Measurements from ENCODE around the gene AKT1S1.

Gene AKT1S1

DNA sequence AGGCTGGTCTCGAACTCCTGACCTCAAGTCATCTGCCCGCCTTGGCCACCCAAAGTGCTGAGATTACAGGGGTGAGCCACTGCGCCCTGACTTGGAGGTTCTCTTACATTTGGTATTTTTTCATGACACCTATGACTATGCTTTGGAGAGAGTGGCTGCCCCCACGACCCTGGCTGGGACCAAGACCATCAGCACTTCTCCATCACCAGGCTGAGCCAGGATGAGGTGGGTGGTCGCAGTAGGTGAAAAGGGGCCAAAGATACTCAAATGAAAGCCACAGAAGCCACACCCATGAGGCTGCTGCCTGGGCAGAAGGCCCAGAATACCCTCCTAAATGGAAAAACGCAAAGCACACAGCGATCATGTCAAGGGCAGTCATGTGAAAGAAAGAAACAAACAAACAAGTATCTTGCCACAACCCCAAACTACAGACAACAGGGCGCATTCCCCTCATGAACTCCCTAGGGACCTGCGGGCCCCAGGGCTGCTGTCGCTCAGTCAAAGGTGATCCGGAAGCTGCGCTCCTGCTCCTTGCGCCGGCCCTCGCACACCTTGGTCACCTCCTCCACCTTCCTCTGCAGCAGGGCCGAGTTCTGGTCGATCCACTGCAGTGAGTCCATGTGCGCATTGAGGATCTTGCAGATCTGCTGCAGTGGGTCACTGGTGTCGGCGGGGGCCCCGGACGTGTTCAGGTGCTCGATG is 30.7 kb upstream of the AKT1S1 start:
- no peak for DNase-seq

DNA sequence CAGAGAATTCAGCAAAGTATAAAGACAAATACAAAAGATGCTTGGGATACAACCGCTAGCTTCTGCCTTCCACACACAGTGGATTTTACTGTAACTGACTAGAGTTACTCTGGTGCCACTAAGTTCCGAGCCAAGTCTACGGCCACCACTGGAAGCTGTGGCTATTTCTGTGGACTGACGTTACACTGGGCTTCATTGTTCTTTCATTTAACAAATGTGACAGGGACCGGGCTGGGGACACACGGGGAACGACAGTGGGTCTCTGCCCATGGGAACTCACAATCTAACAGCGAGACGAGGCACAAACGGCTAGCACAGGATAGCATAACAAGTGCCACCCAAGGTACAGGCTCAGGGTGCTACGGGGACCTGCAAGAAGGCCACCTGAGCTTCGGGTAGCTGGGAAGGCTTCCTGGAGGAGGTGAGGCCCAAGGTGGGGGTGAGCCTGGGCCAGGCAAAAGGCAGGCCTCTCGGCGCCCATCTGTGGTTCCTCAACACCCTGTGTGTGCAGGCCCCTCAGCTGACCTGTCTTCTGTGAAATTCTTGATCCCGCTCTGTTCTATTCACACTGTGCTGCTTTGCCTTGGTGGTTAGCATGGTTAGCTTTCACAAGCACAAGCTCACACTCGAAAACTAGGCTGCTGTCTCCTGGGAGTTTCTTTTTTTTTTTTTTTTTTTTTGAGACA is 29.9 kb upstream of the AKT1S1 start:
- no peak for DNase-seq

DNA sequence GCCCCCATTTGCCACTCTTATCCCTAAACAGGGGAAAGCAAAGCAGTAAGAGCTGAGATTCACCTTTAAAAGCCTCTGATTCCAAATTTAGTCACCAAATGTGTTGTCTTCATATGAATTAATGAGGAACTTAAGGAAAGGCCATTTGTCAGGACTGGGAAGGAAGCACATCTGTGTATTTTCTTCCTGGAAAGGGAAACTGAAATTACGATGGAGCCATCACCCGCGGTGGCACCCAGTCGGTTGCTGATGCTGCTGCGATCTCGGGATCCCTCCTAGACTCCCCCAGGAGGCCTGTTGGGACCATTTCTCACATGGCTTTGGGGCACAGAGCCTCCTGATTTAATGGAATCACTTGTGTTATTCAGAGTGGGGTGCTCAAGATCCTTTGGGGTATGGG is 27.0 kb upstream of the AKT1S1 start:
- no peak for DNase-seq

DNA sequence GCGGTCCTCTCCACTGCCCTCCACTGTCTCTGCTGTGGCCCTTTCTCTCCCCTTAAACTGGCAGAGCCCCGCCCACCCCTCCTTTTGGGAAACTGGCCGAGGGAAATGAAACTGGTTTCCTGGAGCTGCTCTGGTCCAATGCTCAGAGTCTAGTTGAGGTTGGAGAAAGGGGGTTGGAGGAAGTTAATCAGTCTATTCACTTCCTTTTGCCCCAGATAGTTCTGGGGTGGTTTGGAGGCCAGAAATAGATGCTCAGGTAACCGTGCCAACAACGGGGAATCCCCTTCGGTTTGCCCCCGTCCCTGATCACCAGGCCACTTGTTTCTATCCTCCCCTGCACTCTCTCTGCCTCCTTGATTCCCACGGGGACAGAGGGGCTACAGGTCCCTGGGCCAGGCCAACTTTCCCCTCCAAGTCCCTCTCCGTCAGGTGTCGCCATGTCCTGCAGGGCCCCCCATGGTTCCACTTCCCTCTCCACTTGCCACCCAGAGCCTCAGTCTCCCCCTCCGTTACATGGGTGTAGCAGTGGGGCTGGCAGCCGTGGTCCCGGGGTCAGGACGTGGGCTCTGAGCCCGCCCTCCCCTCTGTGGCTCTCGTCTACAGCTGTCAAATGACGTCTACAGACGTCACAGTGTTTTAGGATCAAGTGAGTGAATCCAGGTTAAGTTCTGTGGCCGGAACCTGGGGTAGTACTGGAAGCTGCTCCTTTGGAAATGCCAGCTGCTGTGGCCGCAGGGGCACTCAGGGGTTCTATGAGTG is 19.9 kb upstream of the AKT1S1 start, which contains the start of gene IL4I1:
Gene IL4I1, minus strand, starts transcription at position 25 of the 759 bp plus-strand sequence. CDS start 727 bp downstream, outside the sequence.
- DNase-seq, result peak; percentile 37 to 69

GRCh38 chr19:49895566-49896297 is 18.6 kb upstream of the AKT1S1 start:
- DNase-seq, result peak; percentile 13 to 30

DNA sequence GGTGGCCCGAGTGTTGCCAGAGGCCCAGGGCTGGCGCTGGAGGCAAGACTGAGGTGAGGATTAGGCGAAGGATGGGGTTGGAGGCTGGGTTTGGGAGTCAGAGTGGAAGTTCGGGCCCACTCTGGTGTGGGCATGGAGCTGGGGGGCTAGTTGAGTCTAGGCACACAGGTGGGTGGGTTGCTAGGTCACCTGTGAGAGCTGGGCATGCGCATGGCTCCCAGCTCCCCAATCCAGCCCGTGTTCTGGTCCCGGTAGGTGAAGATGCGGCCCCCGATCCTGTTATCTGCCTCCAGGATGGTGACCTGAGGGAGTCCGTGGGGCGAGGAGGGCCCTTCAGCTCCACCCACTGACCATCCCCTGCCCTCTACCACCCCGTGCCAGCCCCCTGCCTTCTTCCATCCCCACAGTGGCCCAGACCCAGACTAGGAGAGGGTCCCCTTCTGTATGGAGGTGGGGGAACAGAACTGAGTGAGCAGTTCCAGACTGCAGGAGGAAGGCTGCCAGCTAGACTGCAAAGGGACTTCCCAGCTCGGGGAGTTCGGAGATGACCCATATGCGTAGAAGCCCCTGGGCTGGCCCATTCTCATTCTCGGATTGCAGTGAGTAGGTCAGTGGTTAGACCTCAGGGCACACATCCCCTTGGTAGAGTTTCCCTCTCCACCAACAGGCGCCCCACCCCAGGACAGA is 17.9 kb upstream of the AKT1S1 start:
- DNase-seq, result no peak

DNA sequence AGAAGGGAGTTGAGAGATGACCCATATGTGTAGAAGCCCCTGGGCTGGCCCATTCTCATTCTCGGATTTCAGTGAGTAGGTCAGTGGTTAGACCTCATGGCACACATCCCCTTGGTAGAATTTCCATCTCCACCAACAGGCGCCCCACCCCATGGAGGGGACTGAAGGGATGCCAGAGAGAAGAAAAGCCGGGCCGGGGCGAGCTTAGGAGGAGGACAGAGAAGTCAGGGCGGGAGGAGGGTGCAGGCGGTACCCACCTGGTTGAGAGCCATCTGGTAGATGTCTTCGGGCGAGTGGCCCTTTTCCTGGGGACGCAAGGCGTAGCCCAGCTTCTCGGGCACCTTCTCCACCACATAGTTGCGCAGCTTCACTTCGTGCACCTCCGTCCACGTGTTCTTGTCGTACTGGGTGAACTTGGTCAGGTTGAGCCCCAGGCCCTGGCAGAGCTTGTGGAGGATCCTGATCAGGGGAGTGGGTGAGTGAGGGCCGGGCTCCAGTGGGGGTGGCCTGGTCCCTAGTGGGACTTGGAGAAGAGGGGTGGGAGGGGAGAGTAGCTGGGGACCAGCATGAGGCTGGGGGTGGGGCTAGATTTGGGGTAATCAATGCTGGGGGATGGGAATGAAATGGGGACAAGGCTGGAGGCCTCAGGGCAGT is 17.0 kb upstream of the AKT1S1 start:
- DNase-seq, result no peak

- no peak for DNase-seq
These were observed 15.6 kb upstream of the AKT1S1 start for GRCh38 chr19:49892716-49893115.

GRCh38 chr19:49891393-49891792 is 14.2 kb upstream of the AKT1S1 start:
- no peak for DNase-seq

GRCh38 chr19:49890349-49891311 is 13.5 kb upstream of the AKT1S1 start:
- DNase-seq, result peak; percentile 68 to 76

DNA sequence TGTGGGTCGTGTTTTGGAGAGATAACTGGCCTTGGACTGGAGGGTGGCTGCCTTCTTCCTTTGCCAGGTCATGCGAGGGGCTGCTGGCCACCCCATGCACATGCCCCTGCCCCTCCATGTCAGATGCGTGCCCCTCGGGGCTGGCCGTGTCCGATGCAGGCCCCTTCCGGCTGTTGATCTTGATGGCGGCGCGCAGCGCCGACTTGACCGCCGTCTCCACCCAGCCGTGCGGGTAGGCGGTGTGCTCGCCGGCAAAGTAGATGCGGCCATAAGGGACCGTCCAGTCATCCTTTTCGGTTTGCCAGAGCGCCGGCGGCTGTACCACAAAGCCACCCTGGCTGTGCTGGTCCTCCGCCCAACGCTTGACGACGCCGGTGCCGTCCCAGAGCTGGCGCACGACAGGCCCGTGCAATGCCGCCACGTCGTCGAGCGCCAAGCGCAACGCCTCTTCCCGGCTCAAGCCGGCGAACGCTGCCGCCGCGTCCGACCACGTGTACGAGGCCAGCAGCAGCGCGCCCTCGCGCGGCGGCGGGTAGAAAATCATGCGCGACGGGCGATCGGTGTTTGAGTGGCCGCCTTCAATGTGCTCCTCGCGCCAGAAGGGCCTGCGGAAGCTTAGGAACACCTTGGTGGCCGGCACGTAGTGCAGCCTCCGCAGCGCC is 12.7 kb upstream of the AKT1S1 start:
- DNase-seq, result peak; percentile 71 to 72

DNA sequence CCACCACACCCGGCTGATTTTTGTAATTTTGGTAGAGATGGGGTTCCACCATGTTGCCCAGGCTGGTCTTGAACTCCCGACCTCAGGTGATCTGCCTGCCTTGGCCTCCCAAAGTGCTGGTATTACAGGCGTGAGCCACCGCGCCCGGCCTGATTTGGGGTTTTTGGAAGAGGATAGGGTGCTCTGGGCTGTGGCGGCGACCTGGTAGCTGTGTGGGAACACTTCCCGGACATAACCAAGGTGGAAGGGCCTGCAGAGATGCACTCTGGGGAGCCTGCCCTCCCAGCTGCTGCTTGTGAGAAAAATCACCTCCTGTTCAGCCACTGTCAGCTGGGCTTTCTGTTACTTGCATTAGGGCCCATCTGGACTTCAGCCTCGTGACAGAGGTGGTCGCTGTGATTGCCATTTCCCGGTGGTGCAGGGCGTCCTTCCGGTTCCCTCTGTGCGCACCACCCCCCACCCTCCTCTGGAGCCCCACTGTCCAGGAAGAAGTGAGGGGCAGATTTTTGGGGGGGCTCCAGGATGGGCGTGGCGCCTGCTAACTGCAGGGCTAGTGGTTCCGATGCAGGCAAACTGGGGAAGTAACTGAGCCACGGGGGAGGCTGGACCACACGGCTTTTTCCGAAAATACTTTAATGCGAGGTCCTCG is 12.0 kb upstream of the AKT1S1 start:
- DNase-seq, result no peak

DNA sequence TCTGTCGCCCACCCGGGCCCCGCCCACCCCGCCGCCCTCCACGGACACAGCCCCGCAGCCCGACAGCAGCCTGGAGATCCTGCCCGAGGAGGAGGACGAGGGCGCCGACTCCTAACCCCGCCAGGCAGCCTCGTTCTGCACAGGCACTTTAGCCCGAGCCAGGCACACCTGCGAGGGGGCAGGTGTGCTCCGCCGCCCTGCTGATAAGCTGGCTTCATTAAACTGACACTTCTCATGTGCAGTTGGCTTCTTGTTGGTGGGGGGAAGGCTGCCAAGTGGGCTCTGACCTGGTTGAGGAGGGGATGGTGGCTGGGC is 11.3 kb upstream of the AKT1S1 start:
- DNase-seq, result no peak

DNA sequence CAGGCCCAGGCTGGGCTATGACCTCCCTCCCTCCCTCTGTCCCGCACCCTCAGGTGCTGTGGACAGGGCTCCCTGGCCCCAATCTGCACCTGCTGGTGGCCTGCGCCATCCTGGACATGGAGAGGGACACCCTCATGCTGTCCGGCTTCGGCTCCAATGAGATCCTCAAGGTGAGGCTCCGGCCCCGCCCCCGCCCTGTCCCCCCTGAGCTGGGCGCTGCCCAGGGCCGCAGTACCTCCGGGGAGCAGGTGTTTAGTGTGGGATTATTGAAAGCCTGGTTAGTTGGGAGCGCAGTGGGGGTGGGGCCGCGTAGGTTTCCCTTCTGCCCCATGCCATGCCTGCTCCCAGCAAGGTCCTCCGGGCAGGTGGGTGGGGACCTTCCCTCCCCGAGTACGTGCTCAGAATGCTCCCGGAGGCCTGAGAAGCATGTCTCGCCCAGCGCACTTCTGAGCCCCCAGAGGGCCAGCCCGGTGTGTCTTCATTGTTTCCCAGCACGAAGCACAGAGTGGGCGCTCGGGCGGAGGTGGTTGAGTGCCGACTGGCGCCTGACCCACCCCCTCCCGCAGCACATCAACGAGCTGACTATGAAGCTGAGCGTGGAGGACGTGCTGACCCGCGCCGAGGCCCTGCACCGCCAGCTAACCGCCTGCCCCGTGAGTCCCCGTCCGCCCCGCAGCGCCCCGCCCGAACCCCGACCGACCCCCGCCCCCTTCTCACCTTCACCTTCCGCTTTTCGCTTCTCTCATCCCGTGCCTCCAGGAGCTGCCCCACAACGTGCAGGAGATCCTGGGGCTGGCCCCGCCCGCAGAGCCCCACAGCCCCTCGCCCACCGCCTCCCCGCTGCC is 10.7 kb upstream of the AKT1S1 start:
- no peak for DNase-seq

- DNase-seq, result no peak
These were observed 10.0 kb upstream of the AKT1S1 start for GRCh38 chr19:49887037-49887664.

GRCh38 chr19:49884760-49885159 is 7.6 kb upstream of the AKT1S1 start:
- DNase-seq, result no peak

- DNase-seq, result no peak
These were observed 7.0 kb upstream of the AKT1S1 start for GRCh38 chr19:49884109-49884508.

DNA sequence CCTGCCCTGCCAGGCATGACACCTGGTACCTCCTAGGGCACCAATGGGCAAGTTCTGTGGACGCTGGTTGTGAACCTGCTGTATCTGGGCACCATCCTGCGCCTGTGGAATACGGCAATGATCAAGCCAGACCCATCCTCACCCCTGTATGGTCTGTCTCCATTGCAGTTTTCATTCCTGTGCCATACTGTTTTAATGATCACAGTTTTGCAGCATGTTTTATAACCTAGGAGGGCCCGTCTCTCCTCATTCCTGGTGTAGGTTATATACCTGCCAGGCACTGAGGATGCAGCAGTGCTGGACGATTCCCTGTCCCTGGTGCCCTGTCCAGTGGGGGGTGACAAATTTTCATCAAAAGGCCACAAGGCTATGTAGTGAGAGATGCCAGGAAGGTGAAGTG is 5.9 kb upstream of the AKT1S1 start:
- DNase-seq, result no peak
